ENCODE data around the gene RGS5. TPM values are rescaled to one million over a fixed set of nuclear protein-coding genes. Genes with fewer than 3 reads are reported as not detected.
A peak's percentile ranks its signal among the peaks of the same experiment; 100 is the strongest.

Gene RGS5
- total RNA-seq, 1 experiment from 2014 or later, result 6.4 TPM

- DNase-seq (ENCODE audit: low read depth), result no peak
Observed at GRCh38 chr1:163145435-163145834, 57.3 kb downstream of the RGS5 start.

GRCh38 chr1:163144418-163144817, 58.3 kb downstream of the RGS5 start:
- DNase-seq (ENCODE audit: low read depth), result no peak

GRCh38 chr1:163142152-163142551, 60.6 kb downstream of the RGS5 start:
- DNase-seq (ENCODE audit: low read depth), result no peak

GRCh38 chr1:163141556-163141955, 61.2 kb downstream of the RGS5 start:
- DNase-seq (ENCODE audit: low read depth), result no peak

GRCh38 chr1:163137556-163138265, 65.0 kb downstream of the RGS5 start:
- no peak for DNase-seq (ENCODE audit: low read depth)

- DNase-seq (ENCODE audit: low read depth), result no peak
Observed at GRCh38 chr1:163131981-163132380, 70.7 kb downstream of the RGS5 start.

GRCh38 chr1:163130225-163130856, 72.4 kb downstream of the RGS5 start:
- DNase-seq (ENCODE audit: low read depth), result peak; percentile 15

- DNase-seq (ENCODE audit: low read depth), result no peak
Observed at GRCh38 chr1:163128282-163128681, 74.4 kb downstream of the RGS5 start.

GRCh38 chr1:163124812-163125211, 77.9 kb downstream of the RGS5 start:
- no peak for DNase-seq (ENCODE audit: low read depth)

GRCh38 chr1:163120372-163120771, 82.3 kb downstream of the RGS5 start:
- DNase-seq (ENCODE audit: low read depth), result no peak

- no peak for DNase-seq (ENCODE audit: low read depth)
Observed at GRCh38 chr1:163119707-163120106, 83.0 kb downstream of the RGS5 start.

GRCh38 chr1:163115887-163116286, 86.8 kb downstream of the RGS5 start:
- no peak for DNase-seq (ENCODE audit: low read depth)

- no peak for DNase-seq (ENCODE audit: low read depth)
Observed at GRCh38 chr1:163107655-163108054, 95.1 kb downstream of the RGS5 start.

- no peak for DNase-seq (ENCODE audit: low read depth)
Observed at GRCh38 chr1:163106364-163106987, 96.2 kb downstream of the RGS5 start.

GRCh38 chr1:163104385-163105099, 98.2 kb downstream of the RGS5 start:
- no peak for DNase-seq (ENCODE audit: low read depth)

GRCh38 chr1:163102590-163102989, 100.1 kb downstream of the RGS5 start:
- DNase-seq (ENCODE audit: low read depth), result no peak

- DNase-seq (ENCODE audit: low read depth), result no peak
Observed at GRCh38 chr1:163095213-163095612, 107.5 kb downstream of the RGS5 start.

GRCh38 chr1:163094589-163094988, 108.1 kb downstream of the RGS5 start:
- no peak for DNase-seq (ENCODE audit: low read depth)

GRCh38 chr1:163094182-163094581, 108.5 kb downstream of the RGS5 start:
- DNase-seq (ENCODE audit: low read depth), result no peak

GRCh38 chr1:163093579-163093978, 109.1 kb downstream of the RGS5 start:
- no peak for DNase-seq (ENCODE audit: low read depth)

- DNase-seq (ENCODE audit: low read depth), result no peak
Observed at GRCh38 chr1:163093169-163093568, 109.5 kb downstream of the RGS5 start.

Measured in LHCN-M2 (cell line).